ENCODE measurements around the gene C2orf76.

C2orf76 gene

GRCh38 chr2:119326938-119327337 lies 39.7 kb downstream of the C2orf76 start:
- Histone ChIP-seq H3K27me3 (ENCODE audit: control insufficient read depth in 1 of 2, insufficient read depth in 2 of 2, low read length in 2 of 2) (no peaks in the 10 kb centered on the region), H3K36me3 (ENCODE audit: insufficient read depth, low read length) (no peaks in the 10 kb centered on the region), H3K4me1 (ENCODE audit: insufficient read depth, low read length) (no peaks in the 10 kb centered on the region), H3K9me3 (ENCODE audit: low read length) (no peaks in the 10 kb centered on the region), H3K9ac (ENCODE audit: low read length) (no peak overlapping the region), H3K4me3 (ENCODE audit: low read depth in 1 of 2, low read length in 2 of 2) (no peak overlapping the region), H3K27ac (ENCODE audit: low read depth, low read length) (no peak overlapping the region)

GRCh38 chr2:119324685-119325270 lies 41.9 kb downstream of the C2orf76 start:
- Histone ChIP-seq H3K9me3 (ENCODE audit: low read length) (no peaks in the 10 kb centered on the region), H3K27ac (ENCODE audit: low read depth, low read length) (no peak overlapping the region), H3K9ac (ENCODE audit: low read length) (no peak overlapping the region)

GRCh38 chr2:119323459-119323858 lies 43.2 kb downstream of the C2orf76 start:
- Histone ChIP-seq H3K4me3 (ENCODE audit: low read depth in 1 of 2, low read length in 2 of 2) (no peak overlapping the region), H3K36me3 (ENCODE audit: insufficient read depth, low read length) (no peaks in the 10 kb centered on the region), H3K27ac (ENCODE audit: low read depth, low read length) (no peak overlapping the region), H3K27me3 (ENCODE audit: control insufficient read depth in 1 of 2, insufficient read depth in 2 of 2, low read length in 2 of 2) (no peaks in the 10 kb centered on the region), H3K9ac (ENCODE audit: low read length) (no peak overlapping the region), H3K9me3 (ENCODE audit: low read length) (no peaks in the 10 kb centered on the region), H3K4me1 (ENCODE audit: insufficient read depth, low read length) (no peaks in the 10 kb centered on the region)

More at GRCh38 chr2:119324685-119325270, 41.9 kb downstream of the C2orf76 start:
- Histone ChIP-seq H3K27me3 (ENCODE audit: control insufficient read depth in 1 of 2, insufficient read depth in 2 of 2, low read length in 2 of 2) (no peaks in the 10 kb centered on the region), H3K4me1 (ENCODE audit: insufficient read depth, low read length) (no peaks in the 10 kb centered on the region), H3K4me3 (ENCODE audit: low read depth in 1 of 2, low read length in 2 of 2) (no peak overlapping the region), H3K36me3 (ENCODE audit: insufficient read depth, low read length) (no peaks in the 10 kb centered on the region)

- Histone ChIP-seq H3K4me1 (ENCODE audit: insufficient read depth, low read length) (no peaks in the 10 kb centered on the region), H3K9ac (ENCODE audit: low read length) (no peak overlapping the region), H3K27me3 (ENCODE audit: control insufficient read depth in 1 of 2, insufficient read depth in 2 of 2, low read length in 2 of 2) (no peaks in the 10 kb centered on the region), H3K4me3 (ENCODE audit: low read depth in 1 of 2, low read length in 2 of 2) (no peak overlapping the region), H3K36me3 (ENCODE audit: insufficient read depth, low read length) (no peaks in the 10 kb centered on the region), H3K9me3 (ENCODE audit: low read length) (no peaks in the 10 kb centered on the region), H3K27ac (ENCODE audit: low read depth, low read length) (no peak overlapping the region)
Measured at GRCh38 chr2:119319593-119319992, 47.0 kb downstream of the C2orf76 start.

- Histone ChIP-seq H3K4me3 (ENCODE audit: low read depth in 1 of 2, low read length in 2 of 2) (no peak overlapping the region), H3K27ac (ENCODE audit: low read depth, low read length) (no peak overlapping the region), H3K27me3 (ENCODE audit: control insufficient read depth in 1 of 2, insufficient read depth in 2 of 2, low read length in 2 of 2) (no peaks in the 10 kb centered on the region), H3K9me3 (ENCODE audit: low read length) (no peaks in the 10 kb centered on the region), H3K4me1 (ENCODE audit: insufficient read depth, low read length) (no peaks in the 10 kb centered on the region), H3K9ac (ENCODE audit: low read length) (no peak overlapping the region), H3K36me3 (ENCODE audit: insufficient read depth, low read length) (no peaks in the 10 kb centered on the region)
Measured at GRCh38 chr2:119317554-119317953, 49.1 kb downstream of the C2orf76 start.

- Histone ChIP-seq H3K4me1 (ENCODE audit: insufficient read depth, low read length) (no peaks in the 10 kb centered on the region), H3K27me3 (ENCODE audit: control insufficient read depth in 1 of 2, insufficient read depth in 2 of 2, low read length in 2 of 2) (no peaks in the 10 kb centered on the region), H3K9me3 (ENCODE audit: low read length) (no peaks in the 10 kb centered on the region), H3K9ac (ENCODE audit: low read length) (no peak overlapping the region), H3K4me3 (ENCODE audit: low read depth in 1 of 2, low read length in 2 of 2) (no peak overlapping the region), H3K36me3 (ENCODE audit: insufficient read depth, low read length) (no peaks in the 10 kb centered on the region), H3K27ac (ENCODE audit: low read depth, low read length) (no peak overlapping the region)
Measured at GRCh38 chr2:119316066-119316465, 50.6 kb downstream of the C2orf76 start.

- Histone ChIP-seq H3K27ac (ENCODE audit: low read depth, low read length) (no peak overlapping the region), H3K4me1 (ENCODE audit: insufficient read depth, low read length) (no peaks in the 10 kb centered on the region), H3K27me3 (ENCODE audit: control insufficient read depth in 1 of 2, insufficient read depth in 2 of 2, low read length in 2 of 2) (no peaks in the 10 kb centered on the region), H3K36me3 (ENCODE audit: insufficient read depth, low read length) (no peaks in the 10 kb centered on the region), H3K9me3 (ENCODE audit: low read length) (no peaks in the 10 kb centered on the region), H3K4me3 (ENCODE audit: low read depth in 1 of 2, low read length in 2 of 2) (no peak overlapping the region), H3K9ac (ENCODE audit: low read length) (no peak overlapping the region)
Measured at GRCh38 chr2:119315241-119315925, 51.3 kb downstream of the C2orf76 start.

- no peak overlapping the region for H3K9ac ChIP-seq (ENCODE audit: low read length)
- H3K9me3 ChIP-seq (ENCODE audit: low read length): no peaks in the 10 kb centered on the region
- no peaks in the 10 kb centered on the region for H3K36me3 ChIP-seq (ENCODE audit: insufficient read depth, low read length)
- H3K4me3 ChIP-seq (ENCODE audit: low read depth in 1 of 2, low read length in 2 of 2): no peak overlapping the region
- no peaks in the 10 kb centered on the region for H3K4me1 ChIP-seq (ENCODE audit: insufficient read depth, low read length)
- no peak overlapping the region for H3K27ac ChIP-seq (ENCODE audit: low read depth, low read length)
- H3K27me3 ChIP-seq (ENCODE audit: control insufficient read depth in 1 of 2, insufficient read depth in 2 of 2, low read length in 2 of 2): no peaks in the 10 kb centered on the region
Measured at GRCh38 chr2:119311831-119312230, 54.8 kb downstream of the C2orf76 start.

GRCh38 chr2:119311371-119311770 lies 55.3 kb downstream of the C2orf76 start:
- H3K36me3 ChIP-seq (ENCODE audit: insufficient read depth, low read length): no peaks in the 10 kb centered on the region

GRCh38 chr2:119308793-119309330 lies 57.8 kb downstream of the C2orf76 start:
- no peak overlapping the region for H3K27ac ChIP-seq (ENCODE audit: low read depth, low read length)
- no peaks in the 10 kb centered on the region for H3K9me3 ChIP-seq (ENCODE audit: low read length)
- no peaks in the 10 kb centered on the region for H3K27me3 ChIP-seq (ENCODE audit: control insufficient read depth in 1 of 2, insufficient read depth in 2 of 2, low read length in 2 of 2)
- peaks cover 4% of the 10 kb centered on the region for H3K4me1 ChIP-seq (ENCODE audit: insufficient read depth, low read length)
- H3K9ac ChIP-seq (ENCODE audit: low read length): no peak overlapping the region
- no peak overlapping the region for H3K4me3 ChIP-seq (ENCODE audit: low read depth in 1 of 2, low read length in 2 of 2)
- no peaks in the 10 kb centered on the region for H3K36me3 ChIP-seq (ENCODE audit: insufficient read depth, low read length)

More at GRCh38 chr2:119311371-119311770, 55.3 kb downstream of the C2orf76 start:
- Histone ChIP-seq H3K9ac (ENCODE audit: low read length) (no peak overlapping the region), H3K9me3 (ENCODE audit: low read length) (no peaks in the 10 kb centered on the region), H3K4me3 (ENCODE audit: low read depth in 1 of 2, low read length in 2 of 2) (no peak overlapping the region), H3K27me3 (ENCODE audit: control insufficient read depth in 1 of 2, insufficient read depth in 2 of 2, low read length in 2 of 2) (no peaks in the 10 kb centered on the region), H3K4me1 (ENCODE audit: insufficient read depth, low read length) (no peaks in the 10 kb centered on the region), H3K27ac (ENCODE audit: low read depth, low read length) (no peak overlapping the region)

GRCh38 chr2:119307419-119308140 lies 59.1 kb downstream of the C2orf76 start:
- no peaks in the 10 kb centered on the region for H3K9me3 ChIP-seq (ENCODE audit: low read length)
- no peak overlapping the region for H3K9ac ChIP-seq (ENCODE audit: low read length)
- no peaks in the 10 kb centered on the region for H3K27me3 ChIP-seq (ENCODE audit: control insufficient read depth in 1 of 2, insufficient read depth in 2 of 2, low read length in 2 of 2)
- H3K4me1 ChIP-seq (ENCODE audit: insufficient read depth, low read length): peaks cover 4% of the 10 kb centered on the region
- no peak overlapping the region for H3K27ac ChIP-seq (ENCODE audit: low read depth, low read length)
- no peak overlapping the region for H3K4me3 ChIP-seq (ENCODE audit: low read depth in 1 of 2, low read length in 2 of 2)
- H3K36me3 ChIP-seq (ENCODE audit: insufficient read depth, low read length): no peaks in the 10 kb centered on the region
